ENCODE measurements around the gene CFAP46. TPM values are rescaled to one million over a fixed set of nuclear protein-coding genes. Genes with fewer than 3 reads are reported as not detected.
A peak's percentile ranks its signal among the peaks of the same experiment; 100 is the strongest.

Gene CFAP46
- total RNA-seq, 6 donors from 2014 or later: 0.60 to 28.3 (median 8.0) TPM

DNA sequence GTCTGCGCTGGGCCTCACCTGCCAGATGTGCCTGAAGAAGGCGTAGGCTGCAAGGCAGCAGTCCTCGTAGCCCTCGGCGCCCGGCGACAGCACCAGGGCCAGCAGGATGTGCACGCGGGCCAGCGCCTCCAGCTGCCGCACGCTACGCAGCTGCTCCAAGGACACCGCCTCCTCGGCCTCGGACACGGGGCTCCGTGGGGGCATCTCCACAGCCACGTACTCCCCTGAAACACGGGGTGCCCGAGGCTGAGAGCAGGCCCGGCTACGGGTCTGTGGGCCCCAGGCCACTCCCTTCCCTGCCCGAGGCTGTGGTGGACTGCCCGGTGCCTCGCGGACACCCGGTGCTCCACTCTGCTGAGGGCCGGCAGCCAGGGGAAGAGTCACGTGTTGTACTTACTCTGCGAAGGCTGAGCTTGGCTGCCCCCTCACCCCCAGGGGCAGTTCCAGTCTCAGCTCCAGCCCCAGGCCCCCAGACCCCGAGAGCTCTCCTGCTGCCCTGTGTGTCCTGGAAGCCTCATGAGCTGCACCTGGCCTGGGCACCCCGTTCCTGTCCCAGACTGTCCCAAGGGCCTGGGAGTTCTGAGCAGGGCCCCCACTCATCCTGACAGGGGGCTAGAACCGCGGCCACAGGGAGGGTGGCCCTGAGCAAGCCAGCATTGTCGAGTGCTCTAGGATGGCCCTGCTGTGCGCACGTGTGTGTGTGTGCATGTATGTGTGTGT, 62.8 kb downstream of the CFAP46 start:
- Histone ChIP-seq H3K27me3 (no peaks in the 10 kb centered on the region), H3K4me3 (no peak overlapping the region), H3K36me3 (no peaks in the 10 kb centered on the region), H3K4me1 (no peaks in the 10 kb centered on the region), H3K9me3 (no peaks in the 10 kb centered on the region), H3K27ac (no peak overlapping the region)
- WGBS, 2 donors: 23 to 54% methylated on average over 7 to 18 of the region's 38 CpGs
- DNase-seq (peak; percentile 18 to 82), ATAC-seq (ENCODE audit: low FRiP score in 2 of 2) (peak in 1 of 2 donors; percentile 3)
- TF ChIP-seq, protein P1, sequence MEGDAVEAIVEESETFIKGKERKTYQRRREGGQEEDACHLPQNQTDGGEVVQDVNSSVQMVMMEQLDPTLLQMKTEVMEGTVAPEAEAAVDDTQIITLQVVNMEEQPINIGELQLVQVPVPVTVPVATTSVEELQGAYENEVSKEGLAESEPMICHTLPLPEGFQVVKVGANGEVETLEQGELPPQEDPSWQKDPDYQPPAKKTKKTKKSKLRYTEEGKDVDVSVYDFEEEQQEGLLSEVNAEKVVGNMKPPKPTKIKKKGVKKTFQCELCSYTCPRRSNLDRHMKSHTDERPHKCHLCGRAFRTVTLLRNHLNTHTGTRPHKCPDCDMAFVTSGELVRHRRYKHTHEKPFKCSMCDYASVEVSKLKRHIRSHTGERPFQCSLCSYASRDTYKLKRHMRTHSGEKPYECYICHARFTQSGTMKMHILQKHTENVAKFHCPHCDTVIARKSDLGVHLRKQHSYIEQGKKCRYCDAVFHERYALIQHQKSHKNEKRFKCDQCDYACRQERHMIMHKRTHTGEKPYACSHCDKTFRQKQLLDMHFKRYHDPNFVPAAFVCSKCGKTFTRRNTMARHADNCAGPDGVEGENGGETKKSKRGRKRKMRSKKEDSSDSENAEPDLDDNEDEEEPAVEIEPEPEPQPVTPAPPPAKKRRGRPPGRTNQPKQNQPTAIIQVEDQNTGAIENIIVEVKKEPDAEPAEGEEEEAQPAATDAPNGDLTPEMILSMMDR (IDR thresholded peaks at IDR 0.05): no peak
- TF ChIP-seq POLR2AphosphoS5 (IDR thresholded peaks at IDR 0.05) (no peak), POLR2A (IDR thresholded peaks at IDR 0.05) (no peak), EP300 (IDR thresholded peaks at IDR 0.05) (no peak)

DNA sequence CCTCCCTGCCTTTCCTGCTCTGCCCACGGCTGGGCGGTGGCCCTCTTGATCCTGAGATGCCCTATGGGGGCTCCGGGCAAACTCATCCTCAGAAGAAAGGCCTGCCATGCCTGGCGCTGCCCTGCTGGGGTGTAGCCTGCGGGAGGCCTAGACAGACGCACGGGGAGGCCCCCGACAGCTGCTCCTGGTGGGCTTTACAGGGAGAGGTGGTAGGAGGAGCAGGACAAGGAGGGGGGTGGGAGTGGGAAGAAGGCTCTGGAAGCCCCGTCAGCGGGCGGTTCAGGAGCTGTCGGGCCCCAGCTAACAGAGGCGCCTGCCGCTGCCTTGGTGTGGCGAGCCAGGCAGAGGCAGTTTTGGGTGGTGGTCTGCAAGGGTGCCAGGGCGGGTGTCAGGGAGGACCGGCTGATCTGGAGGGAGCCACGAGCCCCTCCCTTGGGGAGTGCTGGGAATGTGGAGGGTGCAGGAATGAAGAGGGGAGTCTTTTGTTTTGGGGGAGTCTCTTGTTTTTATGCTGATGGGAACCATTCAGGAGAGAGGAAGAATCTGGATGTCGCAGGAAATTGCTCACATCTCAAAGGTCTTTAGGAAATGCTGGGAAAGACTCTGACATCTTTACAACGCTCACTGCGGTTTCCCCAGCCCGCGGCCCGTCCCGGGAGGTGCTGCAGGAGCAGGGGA, 63.5 kb downstream of the CFAP46 start:
- no peaks in the 10 kb centered on the region for H3K9me3 ChIP-seq
- DNase-seq (peak; percentile 14 to 61), ATAC-seq (ENCODE audit: low FRiP score in 2 of 2) (no peak)
- no peaks in the 10 kb centered on the region for H3K36me3 ChIP-seq
- no peak overlapping the region for H3K4me3 ChIP-seq
- no peaks in the 10 kb centered on the region for H3K27me3 ChIP-seq
- TF ChIP-seq POLR2A (IDR thresholded peaks at IDR 0.05) (no peak), POLR2AphosphoS5 (IDR thresholded peaks at IDR 0.05) (no peak), EP300 (IDR thresholded peaks at IDR 0.05) (no peak)
- TF ChIP-seq, protein P1 (IDR thresholded peaks at IDR 0.05): no peak
- H3K27ac ChIP-seq: no peak overlapping the region
- 65 to 66% methylated on average over 18 to 25 of the region's 25 CpGs for WGBS, 2 donors
- no peaks in the 10 kb centered on the region for H3K4me1 ChIP-seq

DNA sequence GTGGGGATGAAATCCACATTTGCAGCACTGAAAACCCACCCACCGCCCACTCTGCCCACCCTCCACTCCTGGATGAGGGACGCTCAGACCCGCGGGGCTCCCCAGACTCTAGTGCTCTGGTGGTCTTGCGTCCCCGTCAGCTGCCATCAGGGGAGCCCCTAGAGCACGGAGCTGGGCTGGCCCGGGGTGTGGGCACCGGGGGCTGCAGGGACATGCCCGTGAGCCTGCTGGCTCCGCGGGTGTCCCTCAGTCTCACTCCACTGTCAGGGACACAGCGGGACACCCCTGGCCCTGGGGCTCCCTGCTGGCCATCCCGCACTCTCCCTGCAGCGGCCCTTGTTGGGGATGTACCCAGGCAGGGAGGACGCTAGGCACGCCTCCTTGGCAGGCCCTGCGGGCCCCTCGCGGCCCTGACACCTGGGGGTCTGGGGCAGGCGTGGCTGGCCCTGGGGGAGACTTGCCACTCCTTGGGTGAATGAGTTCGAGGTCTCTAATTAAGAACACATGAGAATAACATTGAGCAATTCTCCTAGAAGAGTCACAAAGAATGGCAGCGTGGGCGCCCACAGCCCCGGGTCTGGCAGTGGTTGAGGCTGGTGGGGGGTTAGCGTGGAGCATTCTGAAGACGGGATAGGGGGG, 64.2 kb downstream of the CFAP46 start:
- no peak for ATAC-seq (ENCODE audit: low FRiP score in 2 of 2)
- no peaks in the 10 kb centered on the region for H3K27me3 ChIP-seq
- peak; percentile 10 to 70 for DNase-seq

DNA sequence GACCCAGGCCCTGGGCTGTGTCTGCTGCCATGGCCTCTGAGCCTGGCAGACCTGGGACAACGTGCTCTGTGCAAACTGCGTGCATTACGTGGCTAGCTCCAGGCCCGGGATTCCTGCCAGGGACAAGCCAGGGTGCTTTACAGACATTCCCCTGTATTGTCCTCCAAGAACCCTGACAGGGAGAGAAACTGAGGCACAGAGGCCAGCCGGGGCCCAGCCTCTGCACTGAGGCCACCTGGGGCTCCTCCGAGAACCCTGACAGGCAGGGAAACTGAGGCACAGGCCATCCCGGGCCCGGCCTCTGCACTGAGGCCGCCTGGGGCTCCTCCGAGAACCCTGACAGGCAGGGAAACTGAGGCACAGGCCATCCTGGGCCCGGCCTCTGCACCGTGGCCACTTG, 64.9 kb downstream of the CFAP46 start:
- H3K4me1 ChIP-seq: no peaks in the 10 kb centered on the region
- ATAC-seq (ENCODE audit: low FRiP score in 2 of 2) (no peak), DNase-seq (peak; percentile 8 to 59)
- H3K27me3 ChIP-seq: no peaks in the 10 kb centered on the region
- H3K27ac ChIP-seq: no peak overlapping the region
- no peak for TF ChIP-seq POLR2A (IDR thresholded peaks at IDR 0.05)
- TF ChIP-seq, protein P1 (IDR thresholded peaks at IDR 0.05): no peak
- TF ChIP-seq EP300 (IDR thresholded peaks at IDR 0.05): no peak
- TF ChIP-seq POLR2AphosphoS5 (IDR thresholded peaks at IDR 0.05): no peak
- no peaks in the 10 kb centered on the region for H3K9me3 ChIP-seq
- H3K4me3 ChIP-seq: no peak overlapping the region
- H3K36me3 ChIP-seq: no peaks in the 10 kb centered on the region
- 84 to 85% methylated on average over 11 to 12 of the region's 12 CpGs for WGBS, 2 donors

More for the DNA sequence above, 64.2 kb downstream of the CFAP46 start:
- H3K36me3 ChIP-seq: no peaks in the 10 kb centered on the region
- no peak overlapping the region for H3K27ac ChIP-seq
- H3K4me1 ChIP-seq: no peaks in the 10 kb centered on the region
- WGBS, 2 donors: 73 to 80% methylated on average over 13 to 14 of the region's 27 CpGs
- H3K9me3 ChIP-seq: no peaks in the 10 kb centered on the region
- TF ChIP-seq, protein P1 (IDR thresholded peaks at IDR 0.05): no peak
- H3K4me3 ChIP-seq: no peak overlapping the region

All from upper lobe of left lung (tissue), 6 donors.